SU-DHL-6 (cell line): ENCODE data around the gene PTK6.

Experiments
- EZH2phosphoT487 ChIP-seq: fragments of 200-600 bp; sonication (generic), shearing (Covaris generic); conservative IDR thresholded peaks from 2 replicates; pipeline ENCODE4 v1.6.1; 2018; ENCODE audit warnings: mild to moderate bottlenecking, antibody characterized with exemption, low read length, moderate library complexity, mixed read lengths
- TF ChIP-seq, protein P1 (sequence below): fragments of 200-600 bp; sonication (generic); IDR thresholded peaks from one replicate; pipeline ENCODE4 v1.5.1; 2017; ENCODE audit warnings: antibody characterized with exemption, mild to moderate bottlenecking, low read length, moderate library complexity; ENCODE audit not compliant: insufficient read depth, poor library complexity, severe bottlenecking

DNA sequence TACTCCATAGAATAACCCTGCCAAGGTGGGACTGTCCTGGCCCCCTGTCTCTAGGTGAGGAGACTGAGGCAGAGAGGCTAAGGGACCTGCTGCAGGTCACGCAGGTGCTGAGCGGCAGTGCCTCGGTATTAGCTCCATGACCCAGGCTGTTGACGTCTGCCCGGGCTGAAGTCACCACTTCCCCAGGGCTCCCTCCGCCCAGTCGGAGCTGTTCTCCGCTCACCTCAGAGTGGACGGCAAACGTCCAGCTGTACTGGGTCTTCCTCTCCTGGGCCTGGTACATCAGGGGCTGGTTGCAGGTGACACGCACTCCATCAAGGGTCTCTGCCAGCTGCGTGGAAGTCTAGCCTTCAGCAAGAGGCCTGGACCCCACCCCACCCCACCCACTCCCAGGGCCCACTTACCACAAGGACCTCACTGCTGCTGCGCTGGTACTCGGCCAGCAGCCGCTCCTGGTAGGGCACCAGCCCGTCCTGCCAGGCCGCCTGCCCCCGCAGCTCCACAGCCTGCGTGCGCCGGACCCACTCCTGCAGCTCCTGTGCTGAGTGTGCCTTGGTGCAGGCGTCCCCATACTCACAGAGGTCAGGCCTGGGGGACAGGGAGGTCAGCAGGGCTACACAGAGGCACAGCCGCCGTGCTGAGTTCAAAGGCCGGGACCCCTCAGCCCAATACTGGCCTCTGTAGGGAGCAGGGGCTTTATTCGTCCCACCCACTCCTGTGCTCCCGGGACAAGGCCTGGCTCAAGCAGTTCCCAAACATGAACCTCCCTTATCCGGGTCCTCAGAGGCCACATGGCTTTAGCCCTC lies 33.3 kb upstream of the PTK6 start:
- TF ChIP-seq, protein P1, sequence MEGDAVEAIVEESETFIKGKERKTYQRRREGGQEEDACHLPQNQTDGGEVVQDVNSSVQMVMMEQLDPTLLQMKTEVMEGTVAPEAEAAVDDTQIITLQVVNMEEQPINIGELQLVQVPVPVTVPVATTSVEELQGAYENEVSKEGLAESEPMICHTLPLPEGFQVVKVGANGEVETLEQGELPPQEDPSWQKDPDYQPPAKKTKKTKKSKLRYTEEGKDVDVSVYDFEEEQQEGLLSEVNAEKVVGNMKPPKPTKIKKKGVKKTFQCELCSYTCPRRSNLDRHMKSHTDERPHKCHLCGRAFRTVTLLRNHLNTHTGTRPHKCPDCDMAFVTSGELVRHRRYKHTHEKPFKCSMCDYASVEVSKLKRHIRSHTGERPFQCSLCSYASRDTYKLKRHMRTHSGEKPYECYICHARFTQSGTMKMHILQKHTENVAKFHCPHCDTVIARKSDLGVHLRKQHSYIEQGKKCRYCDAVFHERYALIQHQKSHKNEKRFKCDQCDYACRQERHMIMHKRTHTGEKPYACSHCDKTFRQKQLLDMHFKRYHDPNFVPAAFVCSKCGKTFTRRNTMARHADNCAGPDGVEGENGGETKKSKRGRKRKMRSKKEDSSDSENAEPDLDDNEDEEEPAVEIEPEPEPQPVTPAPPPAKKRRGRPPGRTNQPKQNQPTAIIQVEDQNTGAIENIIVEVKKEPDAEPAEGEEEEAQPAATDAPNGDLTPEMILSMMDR: no peak
- TF ChIP-seq EZH2phosphoT487: no peak
